Gastroesophageal sphincter (tissue), 3 donors: ENCODE results near the gene CCDC40.

Source experiments
- EP300 ChIP-seq: sonication (generic); formaldehyde crosslinking; IDR thresholded peaks from one replicate; pipeline ENCODE4 v1.6.1; 2017; ENCODE audit warnings: antibody characterized with exemption, mild to moderate bottlenecking
- POLR2A ChIP-seq, 2 donors: fragments of 450-650 bp; IDR thresholded peaks; one replicate each; pipeline ENCODE4 v1.6.1; 2017; ENCODE audit warnings: antibody characterized with exemption in 2 of 2, mild to moderate bottlenecking in 2 of 2, moderate library complexity in 1 of 2
- TF ChIP-seq, protein P1 (sequence below), 4 experiments: fragments of 200-600 bp in 2 of 4; fragments of 450-650 bp in 2 of 4; sonication (generic) in 1 of 4; IDR thresholded peaks; one replicate each; pipeline ENCODE4 v1.5.1; 2017 to 2019; ENCODE audit warnings: antibody characterized with exemption in 4 of 4, mild to moderate bottlenecking in 2 of 4, moderate library complexity in 2 of 4

- TF ChIP-seq, protein P1, sequence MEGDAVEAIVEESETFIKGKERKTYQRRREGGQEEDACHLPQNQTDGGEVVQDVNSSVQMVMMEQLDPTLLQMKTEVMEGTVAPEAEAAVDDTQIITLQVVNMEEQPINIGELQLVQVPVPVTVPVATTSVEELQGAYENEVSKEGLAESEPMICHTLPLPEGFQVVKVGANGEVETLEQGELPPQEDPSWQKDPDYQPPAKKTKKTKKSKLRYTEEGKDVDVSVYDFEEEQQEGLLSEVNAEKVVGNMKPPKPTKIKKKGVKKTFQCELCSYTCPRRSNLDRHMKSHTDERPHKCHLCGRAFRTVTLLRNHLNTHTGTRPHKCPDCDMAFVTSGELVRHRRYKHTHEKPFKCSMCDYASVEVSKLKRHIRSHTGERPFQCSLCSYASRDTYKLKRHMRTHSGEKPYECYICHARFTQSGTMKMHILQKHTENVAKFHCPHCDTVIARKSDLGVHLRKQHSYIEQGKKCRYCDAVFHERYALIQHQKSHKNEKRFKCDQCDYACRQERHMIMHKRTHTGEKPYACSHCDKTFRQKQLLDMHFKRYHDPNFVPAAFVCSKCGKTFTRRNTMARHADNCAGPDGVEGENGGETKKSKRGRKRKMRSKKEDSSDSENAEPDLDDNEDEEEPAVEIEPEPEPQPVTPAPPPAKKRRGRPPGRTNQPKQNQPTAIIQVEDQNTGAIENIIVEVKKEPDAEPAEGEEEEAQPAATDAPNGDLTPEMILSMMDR (IDR thresholded peaks at IDR 0.05): no peak
- no peak for TF ChIP-seq EP300
- no peak for TF ChIP-seq POLR2A (IDR thresholded peaks at IDR 0.05)
Measured at GRCh38 chr17:80103449-80104085, 67.1 kb downstream of the CCDC40 start.
